ENCODE data around the gene EXOSC10.
"Not testable (repeated sequence)": the region's sequence is repeated elsewhere in the genome, so short reads cannot be mapped to it uniquely, and the experiment has no call there.

EXOSC10 gene

GRCh38 chr1:11098931-11099309 is 749 bp downstream of the EXOSC10 start:
- H3K4me3 Mint-ChIP-seq, result peak overlapping the region; percentile 96 to 97
- ATAC-seq (replicated peaks), result no peak
- H3K27ac Mint-ChIP-seq, result peak overlapping the region; percentile 96
- H3K36me3 Mint-ChIP-seq (ENCODE audit: insufficient read depth), result peaks cover 49% of the 10 kb centered on the region
- DNase-seq, result no peak
- no peaks in the 10 kb centered on the region for H3K9me3 Mint-ChIP-seq
- H3K27me3 Mint-ChIP-seq, result no peaks in the 10 kb centered on the region
- peaks cover 7 to 9% of the 10 kb centered on the region in 2 donors for H3K4me1 Mint-ChIP-seq (ENCODE audit: low read depth in 2 of 2)

- not testable (repeated sequence) for H3K27ac Mint-ChIP-seq; DNase-seq; H3K4me1 Mint-ChIP-seq (ENCODE audit: low read depth in 2 of 2); H3K4me3 Mint-ChIP-seq; H3K9me3 Mint-ChIP-seq; H3K27me3 Mint-ChIP-seq; ATAC-seq (replicated peaks)
- H3K36me3 Mint-ChIP-seq (ENCODE audit: insufficient read depth), result peaks cover 66% of the 10 kb centered on the region
Measured at GRCh38 chr1:11083784-11084183, 15.9 kb downstream of the EXOSC10 start.

- Mint-ChIP-seq H3K9me3 (no peaks in the 10 kb centered on the region), H3K27ac (no peak overlapping the region), H3K4me1 (ENCODE audit: low read depth in 2 of 2) (no peaks in the 10 kb centered on the region), H3K4me3 (no peak overlapping the region), H3K36me3 (ENCODE audit: insufficient read depth) (peaks cover 59% of the 10 kb centered on the region), H3K27me3 (no peaks in the 10 kb centered on the region)
- ATAC-seq (replicated peaks) (no peak), DNase-seq (no peak)
Measured at GRCh38 chr1:11080931-11081330, 18.7 kb downstream of the EXOSC10 start.

- peaks cover 80% of the 10 kb centered on the region for H3K36me3 Mint-ChIP-seq (ENCODE audit: insufficient read depth)
- no peaks in the 10 kb centered on the region for H3K27me3 Mint-ChIP-seq
- no peak for DNase-seq
- H3K4me1 Mint-ChIP-seq (ENCODE audit: low read depth in 2 of 2), result no peaks in the 10 kb centered on the region
- peak overlapping the region in 1 of 2 donors; percentile 16 for H3K27ac Mint-ChIP-seq
- H3K9me3 Mint-ChIP-seq, result no peaks in the 10 kb centered on the region
- H3K4me3 Mint-ChIP-seq, result no peak overlapping the region
- ATAC-seq (replicated peaks), result no peak
Measured at GRCh38 chr1:11078631-11079030, 21.0 kb downstream of the EXOSC10 start.

- H3K36me3 Mint-ChIP-seq (ENCODE audit: insufficient read depth), result peaks cover 74% of the 10 kb centered on the region
- H3K27ac Mint-ChIP-seq; H3K9me3 Mint-ChIP-seq; H3K4me3 Mint-ChIP-seq; DNase-seq; ATAC-seq (replicated peaks); H3K27me3 Mint-ChIP-seq; H3K4me1 Mint-ChIP-seq (ENCODE audit: low read depth in 2 of 2): not testable (repeated sequence)
Measured at GRCh38 chr1:11073398-11073797, 26.3 kb downstream of the EXOSC10 start.

GRCh38 chr1:11072216-11072917 is 27.3 kb downstream of the EXOSC10 start:
- no peak for ATAC-seq (replicated peaks)
- DNase-seq, result no peak
- Mint-ChIP-seq H3K27ac (no peak overlapping the region), H3K9me3 (no peaks in the 10 kb centered on the region), H3K36me3 (ENCODE audit: insufficient read depth) (peaks cover 74% of the 10 kb centered on the region), H3K4me1 (ENCODE audit: low read depth in 2 of 2) (no peaks in the 10 kb centered on the region), H3K27me3 (no peaks in the 10 kb centered on the region), H3K4me3 (no peak overlapping the region)

GRCh38 chr1:11071463-11072215 is 28.0 kb downstream of the EXOSC10 start:
- peaks cover 80% of the 10 kb centered on the region for H3K36me3 Mint-ChIP-seq (ENCODE audit: insufficient read depth)
- no peak for DNase-seq
- no peaks in the 10 kb centered on the region for H3K27me3 Mint-ChIP-seq
- H3K9me3 Mint-ChIP-seq, result no peaks in the 10 kb centered on the region
- no peak overlapping the region for H3K4me3 Mint-ChIP-seq
- no peak for ATAC-seq (replicated peaks)
- H3K27ac Mint-ChIP-seq, result peak overlapping the region in 1 of 2 donors; percentile 17
- H3K4me1 Mint-ChIP-seq (ENCODE audit: low read depth in 2 of 2), result no peaks in the 10 kb centered on the region

- no peaks in the 10 kb centered on the region for H3K9me3 Mint-ChIP-seq
- H3K4me3 Mint-ChIP-seq, result no peak overlapping the region
- peak overlapping the region in 1 of 2 donors; percentile 17 for H3K27ac Mint-ChIP-seq
- no peak for ATAC-seq (replicated peaks)
- no peaks in the 10 kb centered on the region for H3K27me3 Mint-ChIP-seq
- DNase-seq, result no peak
- peaks cover 80% of the 10 kb centered on the region for H3K36me3 Mint-ChIP-seq (ENCODE audit: insufficient read depth)
- H3K4me1 Mint-ChIP-seq (ENCODE audit: low read depth in 2 of 2), result no peaks in the 10 kb centered on the region
Measured at GRCh38 chr1:11070876-11071275, 28.8 kb downstream of the EXOSC10 start.

- Mint-ChIP-seq H3K36me3 (ENCODE audit: insufficient read depth) (peaks cover 74% of the 10 kb centered on the region), H3K27ac (peak overlapping the region in 1 of 2 donors; percentile 68), H3K27me3 (no peaks in the 10 kb centered on the region), H3K9me3 (no peaks in the 10 kb centered on the region), H3K4me1 (ENCODE audit: low read depth in 2 of 2) (no peaks in the 10 kb centered on the region), H3K4me3 (no peak overlapping the region)
- DNase-seq, result no peak
- no peak for ATAC-seq (replicated peaks)
Measured at GRCh38 chr1:11068600-11069473, 30.8 kb downstream of the EXOSC10 start.

- Mint-ChIP-seq H3K4me3 (no peak overlapping the region), H3K4me1 (ENCODE audit: low read depth in 2 of 2) (peaks cover 5% of the 10 kb centered on the region in 2 donors), H3K27me3 (no peaks in the 10 kb centered on the region), H3K27ac (no peak overlapping the region), H3K36me3 (ENCODE audit: insufficient read depth) (peaks cover 71% of the 10 kb centered on the region), H3K9me3 (no peaks in the 10 kb centered on the region)
- no peak for DNase-seq
- ATAC-seq (replicated peaks), result no peak
Measured at GRCh38 chr1:11067716-11068599, 31.7 kb downstream of the EXOSC10 start.

GRCh38 chr1:11065796-11066195 is 33.9 kb downstream of the EXOSC10 start:
- ATAC-seq (replicated peaks) (no peak), DNase-seq (no peak)
- H3K27me3 Mint-ChIP-seq, result no peaks in the 10 kb centered on the region
- no peaks in the 10 kb centered on the region for H3K9me3 Mint-ChIP-seq
- no peak overlapping the region for H3K4me3 Mint-ChIP-seq
- H3K27ac Mint-ChIP-seq, result no peak overlapping the region
- peaks cover 67% of the 10 kb centered on the region for H3K36me3 Mint-ChIP-seq (ENCODE audit: insufficient read depth)
- peaks cover 21 to 24% of the 10 kb centered on the region in 2 donors for H3K4me1 Mint-ChIP-seq (ENCODE audit: low read depth in 2 of 2)

GRCh38 chr1:11064942-11065341 is 34.7 kb downstream of the EXOSC10 start:
- no peaks in the 10 kb centered on the region for H3K27me3 Mint-ChIP-seq
- no peak for DNase-seq
- no peak overlapping the region for H3K27ac Mint-ChIP-seq
- no peak overlapping the region for H3K4me3 Mint-ChIP-seq
- peaks cover 61% of the 10 kb centered on the region for H3K36me3 Mint-ChIP-seq (ENCODE audit: insufficient read depth)
- no peaks in the 10 kb centered on the region for H3K9me3 Mint-ChIP-seq
- H3K4me1 Mint-ChIP-seq (ENCODE audit: low read depth in 2 of 2), result peaks cover 25 to 30% of the 10 kb centered on the region in 2 donors
- ATAC-seq (replicated peaks), result no peak

All from effector memory CD8-positive, alpha-beta T cell (primary cell).